GM12872 (cell line): ENCODE data around the gene WSCD2.

Experiments
- CTCF ChIP-seq: IDR thresholded peaks from 3 replicates; pipeline ENCODE4 v1.5.1; 2011; ENCODE audit warnings: low read depth, mild to moderate bottlenecking, low read length, moderate library complexity; ENCODE audit not compliant: insufficient read depth

The WSCD2 gene

GRCh38 chr12:108101605-108102175, 27.4 kb upstream of the WSCD2 start:
- no peak for TF ChIP-seq CTCF

- TF ChIP-seq CTCF = no peak
These were observed 26.7 kb upstream of the WSCD2 start for GRCh38 chr12:108102363-108102762.

GRCh38 chr12:108103087-108103486, 26.0 kb upstream of the WSCD2 start:
- TF ChIP-seq CTCF = no peak

- TF ChIP-seq CTCF = no peak
These were observed 25.6 kb upstream of the WSCD2 start for GRCh38 chr12:108103517-108103916.

- no peak for TF ChIP-seq CTCF
These were observed 24.4 kb upstream of the WSCD2 start for GRCh38 chr12:108104657-108105056.

- TF ChIP-seq CTCF = no peak
These were observed 22.5 kb upstream of the WSCD2 start for GRCh38 chr12:108106599-108106998.

- no peak for TF ChIP-seq CTCF
These were observed 21.8 kb upstream of the WSCD2 start for GRCh38 chr12:108107293-108107692.

GRCh38 chr12:108109504-108109903, 19.6 kb upstream of the WSCD2 start:
- TF ChIP-seq CTCF = no peak
